ENCODE results near the gene POU2F2.
"Not testable (repeated sequence)": the region's sequence is repeated elsewhere in the genome, so short reads cannot be mapped to it uniquely, and the experiment has no call there.

POU2F2 gene

DNA sequence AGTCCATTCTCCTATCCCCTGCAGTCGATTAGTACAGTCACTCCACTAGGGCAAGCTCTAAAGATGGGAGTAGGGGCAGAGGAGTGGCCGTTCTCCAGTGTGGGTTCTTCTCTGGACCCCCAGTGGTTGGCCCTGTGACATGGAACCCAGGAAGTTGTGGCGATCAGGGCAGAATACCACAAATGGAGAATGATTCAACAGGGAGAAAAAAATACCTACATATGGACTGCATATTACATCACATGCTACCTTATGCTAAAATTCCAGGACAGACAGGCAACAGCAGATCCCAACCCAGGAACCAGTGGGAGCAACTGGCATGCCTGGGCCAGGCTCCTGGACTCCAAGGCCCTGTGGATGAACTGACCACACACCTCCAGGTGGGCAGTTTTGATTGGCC lies 20.4 kb downstream of the POU2F2 start:
- no peak for DNase-seq (ENCODE audit: low read depth)
- H3K4me3 ChIP-seq (ENCODE audit: low read depth, low read length) = no peak overlapping the region
- TF ChIP-seq, protein P1, sequence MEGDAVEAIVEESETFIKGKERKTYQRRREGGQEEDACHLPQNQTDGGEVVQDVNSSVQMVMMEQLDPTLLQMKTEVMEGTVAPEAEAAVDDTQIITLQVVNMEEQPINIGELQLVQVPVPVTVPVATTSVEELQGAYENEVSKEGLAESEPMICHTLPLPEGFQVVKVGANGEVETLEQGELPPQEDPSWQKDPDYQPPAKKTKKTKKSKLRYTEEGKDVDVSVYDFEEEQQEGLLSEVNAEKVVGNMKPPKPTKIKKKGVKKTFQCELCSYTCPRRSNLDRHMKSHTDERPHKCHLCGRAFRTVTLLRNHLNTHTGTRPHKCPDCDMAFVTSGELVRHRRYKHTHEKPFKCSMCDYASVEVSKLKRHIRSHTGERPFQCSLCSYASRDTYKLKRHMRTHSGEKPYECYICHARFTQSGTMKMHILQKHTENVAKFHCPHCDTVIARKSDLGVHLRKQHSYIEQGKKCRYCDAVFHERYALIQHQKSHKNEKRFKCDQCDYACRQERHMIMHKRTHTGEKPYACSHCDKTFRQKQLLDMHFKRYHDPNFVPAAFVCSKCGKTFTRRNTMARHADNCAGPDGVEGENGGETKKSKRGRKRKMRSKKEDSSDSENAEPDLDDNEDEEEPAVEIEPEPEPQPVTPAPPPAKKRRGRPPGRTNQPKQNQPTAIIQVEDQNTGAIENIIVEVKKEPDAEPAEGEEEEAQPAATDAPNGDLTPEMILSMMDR (IDR thresholded peaks at IDR 0.05; ENCODE audit: insufficient read depth, low read depth, low read length, missing control alignments) = no peak

DNA sequence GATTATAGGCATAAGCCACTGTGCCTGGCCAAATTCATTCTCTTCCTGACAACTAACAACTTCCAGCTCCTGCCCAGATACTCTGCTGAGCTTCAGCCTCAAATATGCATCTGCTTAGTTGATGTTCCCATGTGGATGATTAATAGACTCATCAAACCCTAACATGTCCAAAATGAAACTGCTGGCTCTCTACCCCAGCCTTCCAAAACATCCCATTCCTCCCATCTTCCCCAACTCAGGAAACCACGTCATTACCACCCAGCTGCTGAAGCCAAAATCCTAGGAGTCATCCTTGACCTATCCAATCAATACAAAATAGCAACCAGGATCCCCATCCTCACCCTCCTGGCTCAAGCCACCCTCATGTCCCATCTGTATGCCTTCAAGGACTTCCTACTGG lies 20.9 kb downstream of the POU2F2 start:
- no peak for DNase-seq (ENCODE audit: low read depth)
- TF ChIP-seq, protein P1 (IDR thresholded peaks at IDR 0.05; ENCODE audit: insufficient read depth, low read depth, low read length, missing control alignments) = no peak
- H3K4me3 ChIP-seq (ENCODE audit: low read depth, low read length) = no peak overlapping the region

DNA sequence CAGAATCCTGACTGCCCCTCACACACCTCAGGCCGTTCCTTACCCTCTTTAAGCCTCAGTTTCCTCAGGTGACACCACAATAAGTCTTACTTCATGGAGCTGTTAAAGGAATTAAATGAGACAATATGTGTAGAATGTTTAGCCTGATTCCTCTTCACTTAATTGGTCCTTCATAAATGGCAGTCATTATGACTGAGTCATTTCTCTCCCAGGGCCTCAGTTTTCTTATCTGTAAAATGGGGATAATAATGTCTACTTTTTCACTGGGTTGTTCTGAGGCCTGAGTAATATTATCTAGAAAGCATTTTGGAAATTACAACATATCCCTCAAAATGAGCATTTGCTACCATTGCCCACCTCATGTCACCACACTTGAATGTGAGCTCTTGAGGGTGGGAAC lies 21.6 kb downstream of the POU2F2 start:
- TF ChIP-seq, protein P1 (IDR thresholded peaks at IDR 0.05; ENCODE audit: insufficient read depth, low read depth, low read length, missing control alignments) = no peak
- DNase-seq (ENCODE audit: low read depth) = no peak
- no peak overlapping the region for H3K4me3 ChIP-seq (ENCODE audit: low read depth, low read length)

DNA sequence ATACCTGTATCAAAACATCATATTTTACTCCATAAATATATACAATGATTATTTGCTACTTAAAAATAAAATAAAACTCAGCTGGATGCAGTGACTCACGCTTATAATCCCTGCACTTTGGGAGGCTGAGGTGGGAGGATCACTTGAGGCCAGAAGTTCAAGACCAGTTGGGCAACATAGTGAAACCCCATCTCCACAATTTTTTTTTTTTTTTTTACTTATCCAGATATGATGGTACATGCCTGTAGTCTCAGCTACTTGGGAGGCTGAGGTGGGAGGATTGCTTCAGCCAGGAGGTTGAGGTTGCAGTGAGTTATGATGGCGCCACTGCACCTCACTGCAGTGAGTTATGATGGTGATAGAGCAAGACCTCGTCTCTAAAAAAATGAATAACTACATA lies 22.4 kb downstream of the POU2F2 start:
- DNase-seq (ENCODE audit: low read depth) = no peak
- no peak overlapping the region for H3K4me3 ChIP-seq (ENCODE audit: low read depth, low read length)
- TF ChIP-seq, protein P1 (IDR thresholded peaks at IDR 0.05; ENCODE audit: insufficient read depth, low read depth, low read length, missing control alignments) = no peak

DNA sequence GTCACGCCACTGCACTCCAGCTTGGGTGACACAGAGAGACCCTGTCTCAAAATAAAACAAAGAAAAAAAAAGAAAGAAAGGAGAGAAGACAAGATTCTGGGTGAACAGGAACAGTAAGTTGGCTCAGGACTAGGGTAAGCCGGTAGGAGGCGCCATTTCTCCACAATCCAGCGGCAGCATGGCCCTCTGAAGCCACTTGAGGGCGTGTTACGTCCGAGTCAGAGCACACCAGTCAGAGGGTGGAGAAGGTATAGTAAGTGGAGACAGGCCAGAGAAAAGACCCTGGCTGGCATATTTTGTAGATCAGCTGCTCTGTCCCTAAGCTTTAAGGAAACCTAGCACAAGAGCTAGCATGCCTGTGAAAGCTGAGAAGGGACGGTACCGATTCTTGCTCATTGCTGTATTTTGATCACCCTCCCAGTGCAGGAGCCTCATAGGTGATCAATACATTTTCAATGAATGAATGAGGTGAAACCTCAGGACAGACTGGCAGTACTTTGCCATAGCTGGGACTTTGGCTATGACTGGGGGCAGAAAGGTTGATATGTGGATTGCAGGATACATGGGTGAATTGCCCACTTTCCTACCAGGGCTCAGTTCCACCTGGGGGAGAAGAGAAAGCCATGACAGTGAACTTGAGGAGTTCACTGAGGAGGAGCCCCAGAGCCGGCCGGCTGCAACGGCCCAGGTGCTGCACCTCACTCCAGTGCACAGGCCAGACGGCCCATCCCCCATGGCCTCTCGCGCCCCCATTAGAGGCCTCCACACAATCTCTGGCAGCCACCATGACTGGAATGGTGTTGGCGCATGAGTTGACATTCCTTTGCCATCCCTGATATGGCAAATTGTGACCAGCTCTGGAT lies 23.5 kb downstream of the POU2F2 start:
- no peak overlapping the region for H3K4me3 ChIP-seq (ENCODE audit: low read depth, low read length)
- DNase-seq (ENCODE audit: low read depth) = peak; percentile 95
- TF ChIP-seq, protein P1 (IDR thresholded peaks at IDR 0.05; ENCODE audit: insufficient read depth, low read depth, low read length, missing control alignments) = peak; percentile 100

DNA sequence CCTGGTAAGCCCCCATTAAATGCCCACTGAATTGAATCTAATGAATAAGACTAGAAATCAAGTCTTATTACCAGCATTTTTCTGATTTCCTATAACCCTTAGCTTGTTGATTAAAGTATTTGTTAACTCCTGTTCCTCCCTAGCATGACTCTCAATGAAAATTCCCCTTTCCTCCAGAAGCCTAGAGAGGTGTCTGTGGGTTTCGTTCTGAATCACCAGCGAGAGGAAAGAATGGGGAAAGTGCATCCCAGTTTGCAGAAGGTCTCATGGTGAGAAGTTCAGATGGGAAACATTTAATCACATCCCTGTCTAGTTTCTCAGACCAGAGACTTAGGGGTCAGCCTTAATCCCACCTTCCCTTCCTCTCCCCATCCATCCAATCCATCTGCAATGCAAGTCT lies 26.9 kb downstream of the POU2F2 start:
- TF ChIP-seq, protein P1 (IDR thresholded peaks at IDR 0.05; ENCODE audit: insufficient read depth, low read depth, low read length, missing control alignments) = no peak
- H3K4me3 ChIP-seq (ENCODE audit: low read depth, low read length) = no peak overlapping the region
- no peak for DNase-seq (ENCODE audit: low read depth)

DNA sequence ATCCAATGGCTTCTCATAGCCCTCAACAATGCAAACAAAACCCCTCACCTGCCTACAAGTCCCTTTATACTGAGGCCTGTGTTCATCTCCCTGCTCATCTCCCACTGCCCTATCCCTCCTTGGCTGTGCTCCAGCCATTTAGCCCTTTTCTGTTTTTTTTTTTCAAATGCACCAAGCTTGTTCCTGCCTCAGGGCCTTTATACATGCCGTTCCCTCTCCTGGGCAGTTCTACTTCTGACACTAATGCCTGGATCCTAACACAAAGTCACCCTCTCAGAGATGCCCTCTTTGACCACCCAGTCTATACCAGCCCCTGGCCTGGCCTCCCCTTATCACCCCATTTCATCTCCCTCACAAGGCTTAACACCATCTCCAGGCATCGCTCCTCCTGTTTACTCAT lies 29.4 kb downstream of the POU2F2 start:
- TF ChIP-seq, protein P1 (IDR thresholded peaks at IDR 0.05; ENCODE audit: insufficient read depth, low read depth, low read length, missing control alignments) = no peak
- no peak for DNase-seq (ENCODE audit: low read depth)
- no peak overlapping the region for H3K4me3 ChIP-seq (ENCODE audit: low read depth, low read length)

DNA sequence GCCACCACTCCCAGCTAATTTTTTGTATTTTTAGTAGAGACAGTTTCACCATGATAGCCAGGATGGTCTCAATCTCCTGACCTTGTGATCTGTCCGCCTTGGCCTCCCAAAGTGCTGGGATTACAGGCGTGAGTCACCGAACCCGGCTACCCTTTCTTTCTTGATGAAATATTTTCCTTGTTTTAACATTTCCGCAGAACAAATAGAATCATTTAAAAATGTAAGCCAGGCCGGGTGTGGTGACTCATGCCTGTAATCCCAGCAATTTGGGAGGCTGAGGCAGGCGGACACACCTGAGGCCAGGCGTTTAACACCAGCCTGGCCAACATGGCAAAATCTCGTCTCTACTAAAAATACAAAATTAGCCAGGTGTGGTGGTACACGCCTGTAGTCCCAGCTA lies 32.0 kb downstream of the POU2F2 start:
- not testable (repeated sequence) for DNase-seq (ENCODE audit: low read depth); H3K4me3 ChIP-seq (ENCODE audit: low read depth, low read length)
